ENCODE data around the gene NDUFA11. TPM values are rescaled to one million over a fixed set of nuclear protein-coding genes. Genes with fewer than 3 reads are reported as not detected.
"Not testable (repeated sequence)": the region's sequence is repeated elsewhere in the genome, so short reads cannot be mapped to it uniquely, and the experiment has no call there.

The NDUFA11 gene
- total and polyA plus RNA-seq, 7 donors: 240 to 503 (median 367) TPM

GRCh38 chr19:5880604-5881078 is 22.9 kb downstream of the NDUFA11 start:
- no peak overlapping the region for H3K27ac ChIP-seq
- no peak overlapping the region for H3K4me3 ChIP-seq
- ATAC-seq (peak; percentile 74 to 91 (median 86)), DNase-seq (peak; percentile 57 to 68)
- 11 to 17% (median 16%) methylated on average over 15 of the region's 15 CpGs for WGBS, 3 donors
- intact Hi-C loops (cut with DNase I): no loop called here
- no peaks in the 10 kb centered on the region for H3K36me3 ChIP-seq (ENCODE audit: insufficient read depth in 1 of 2, low read depth in 1 of 2)
- peaks cover 0 to 26% (median 0%) of the 10 kb centered on the region in 3 donors for H3K27me3 ChIP-seq (ENCODE audit: insufficient read depth in 3 of 3, low read length in 2 of 3)
- peaks cover 6% of the 10 kb centered on the region for H3K4me1 ChIP-seq
- no peaks in the 10 kb centered on the region for H3K9me3 ChIP-seq
- no peak for TF ChIP-seq CTCF (IDR thresholded peaks at IDR 0.05)

- H3K27me3 ChIP-seq (ENCODE audit: insufficient read depth in 3 of 3, low read length in 2 of 3): peaks cover 0 to 27% (median 0%) of the 10 kb centered on the region in 3 donors
- no peak for TF ChIP-seq CTCF (IDR thresholded peaks at IDR 0.05)
- no peak overlapping the region for H3K27ac ChIP-seq
- intact Hi-C loops (cut with DNase I): no loop called here
- H3K9me3 ChIP-seq: no peaks in the 10 kb centered on the region
- no peaks in the 10 kb centered on the region for H3K36me3 ChIP-seq (ENCODE audit: insufficient read depth in 1 of 2, low read depth in 1 of 2)
- DNase-seq: no peak
- H3K4me1 ChIP-seq: peaks cover 6% of the 10 kb centered on the region
- no peak overlapping the region for H3K4me3 ChIP-seq
- no peak for ATAC-seq
- WGBS, 3 donors: 36 to 46% (median 38%) methylated on average over 4 to 6 of the region's 6 CpGs
These were observed 23.4 kb downstream of the NDUFA11 start for GRCh38 chr19:5880196-5880595.

GRCh38 chr19:5877882-5878281 is 25.7 kb downstream of the NDUFA11 start:
- intact Hi-C loops (cut with DNase I): no loop called here
- DNase-seq (no peak), ATAC-seq (no peak)
- H3K9me3 ChIP-seq: no peaks in the 10 kb centered on the region
- no peak overlapping the region for H3K4me3 ChIP-seq
- TF ChIP-seq CTCF (IDR thresholded peaks at IDR 0.05): no peak
- H3K36me3 ChIP-seq (ENCODE audit: insufficient read depth in 1 of 2, low read depth in 1 of 2): no peaks in the 10 kb centered on the region
- H3K27ac ChIP-seq: no peak overlapping the region
- 47 to 59% (median 56%) methylated on average over 9 of the region's 9 CpGs for WGBS, 3 donors
- peaks cover 0 to 30% (median 0%) of the 10 kb centered on the region in 3 donors for H3K27me3 ChIP-seq (ENCODE audit: insufficient read depth in 3 of 3, low read length in 2 of 3)
- peaks cover 6% of the 10 kb centered on the region for H3K4me1 ChIP-seq

- 70 to 81% (median 71%) methylated on average over 8 of the region's 8 CpGs for WGBS, 3 donors
- Histone ChIP-seq H3K9me3 (no peaks in the 10 kb centered on the region), H3K36me3 (ENCODE audit: insufficient read depth in 1 of 2, low read depth in 1 of 2) (no peaks in the 10 kb centered on the region), H3K27me3 (ENCODE audit: insufficient read depth in 3 of 3, low read length in 2 of 3) (peaks cover 0 to 30% (median 0%) of the 10 kb centered on the region in 3 donors), H3K4me3 (no peak overlapping the region), H3K27ac (no peak overlapping the region), H3K4me1 (peaks cover 6% of the 10 kb centered on the region)
- TF ChIP-seq CTCF (IDR thresholded peaks at IDR 0.05): no peak
- intact Hi-C loops (cut with DNase I): no loop called here
- no peak for ATAC-seq
- no peak for DNase-seq
These were observed 26.2 kb downstream of the NDUFA11 start for GRCh38 chr19:5877427-5877826.

GRCh38 chr19:5874496-5874895 is 29.1 kb downstream of the NDUFA11 start:
- H3K4me3 ChIP-seq; H3K27ac ChIP-seq; ATAC-seq; H3K36me3 ChIP-seq (ENCODE audit: insufficient read depth in 1 of 2, low read depth in 1 of 2); H3K4me1 ChIP-seq; intact Hi-C loops (cut with DNase I); H3K9me3 ChIP-seq; DNase-seq: not testable (repeated sequence)
- 87 to 90% (median 88%) methylated on average over 6 to 7 of the region's 7 CpGs for WGBS, 3 donors
- peaks cover 0 to 23% (median 0%) of the 10 kb centered on the region in 3 donors for H3K27me3 ChIP-seq (ENCODE audit: insufficient read depth in 3 of 3, low read length in 2 of 3)

Data from psoas muscle (tissue), 8 donors.